ENCODE results near the gene C4orf51.

C4orf51 gene

DNA sequence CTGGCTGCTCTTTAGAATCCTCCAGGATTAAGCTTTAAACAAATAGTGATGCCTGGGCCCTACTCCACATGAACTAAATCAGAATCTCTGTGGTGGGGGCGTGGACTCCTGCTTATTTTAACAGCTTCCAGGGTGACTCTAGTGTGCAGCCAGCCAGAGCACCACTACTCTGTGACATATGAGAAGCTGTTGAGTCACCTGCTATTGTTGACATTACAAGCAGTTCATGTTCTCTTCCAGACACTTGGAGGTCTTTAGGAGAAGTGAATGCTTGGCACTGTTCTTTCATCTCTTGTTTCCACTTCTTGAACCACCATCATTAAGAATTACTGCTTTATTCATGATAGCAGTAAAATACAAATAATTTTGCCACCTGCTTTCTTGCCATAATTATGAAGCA lies 426 bp upstream of the C4orf51 start:
- DNase-seq (ENCODE audit: low read depth in 1 of 2, low spot score in 1 of 2) = no peak
- no peak overlapping the region for H3K4me3 ChIP-seq (replicated peaks; ENCODE audit: insufficient read depth, low read length)
- no peaks in the 10 kb centered on the region for H3K27me3 ChIP-seq (ENCODE audit: insufficient read depth, poor library complexity, severe bottlenecking)
- no peak overlapping the region for H3K27ac ChIP-seq (replicated peaks)
- TF ChIP-seq CTCF (IDR thresholded peaks at IDR 0.05; ENCODE audit: insufficient read depth, low read length) (no peak), SPI1 (IDR thresholded peaks at IDR 0.05; ENCODE audit: borderline replicate concordance, low read depth) (no peak), GABPA (IDR thresholded peaks at IDR 0.05; ENCODE audit: low read depth) (no peak), POLR2AphosphoS5 (IDR thresholded peaks at IDR 0.05; ENCODE audit: low read depth) (no peak)
- TF ChIP-seq, protein P1, sequence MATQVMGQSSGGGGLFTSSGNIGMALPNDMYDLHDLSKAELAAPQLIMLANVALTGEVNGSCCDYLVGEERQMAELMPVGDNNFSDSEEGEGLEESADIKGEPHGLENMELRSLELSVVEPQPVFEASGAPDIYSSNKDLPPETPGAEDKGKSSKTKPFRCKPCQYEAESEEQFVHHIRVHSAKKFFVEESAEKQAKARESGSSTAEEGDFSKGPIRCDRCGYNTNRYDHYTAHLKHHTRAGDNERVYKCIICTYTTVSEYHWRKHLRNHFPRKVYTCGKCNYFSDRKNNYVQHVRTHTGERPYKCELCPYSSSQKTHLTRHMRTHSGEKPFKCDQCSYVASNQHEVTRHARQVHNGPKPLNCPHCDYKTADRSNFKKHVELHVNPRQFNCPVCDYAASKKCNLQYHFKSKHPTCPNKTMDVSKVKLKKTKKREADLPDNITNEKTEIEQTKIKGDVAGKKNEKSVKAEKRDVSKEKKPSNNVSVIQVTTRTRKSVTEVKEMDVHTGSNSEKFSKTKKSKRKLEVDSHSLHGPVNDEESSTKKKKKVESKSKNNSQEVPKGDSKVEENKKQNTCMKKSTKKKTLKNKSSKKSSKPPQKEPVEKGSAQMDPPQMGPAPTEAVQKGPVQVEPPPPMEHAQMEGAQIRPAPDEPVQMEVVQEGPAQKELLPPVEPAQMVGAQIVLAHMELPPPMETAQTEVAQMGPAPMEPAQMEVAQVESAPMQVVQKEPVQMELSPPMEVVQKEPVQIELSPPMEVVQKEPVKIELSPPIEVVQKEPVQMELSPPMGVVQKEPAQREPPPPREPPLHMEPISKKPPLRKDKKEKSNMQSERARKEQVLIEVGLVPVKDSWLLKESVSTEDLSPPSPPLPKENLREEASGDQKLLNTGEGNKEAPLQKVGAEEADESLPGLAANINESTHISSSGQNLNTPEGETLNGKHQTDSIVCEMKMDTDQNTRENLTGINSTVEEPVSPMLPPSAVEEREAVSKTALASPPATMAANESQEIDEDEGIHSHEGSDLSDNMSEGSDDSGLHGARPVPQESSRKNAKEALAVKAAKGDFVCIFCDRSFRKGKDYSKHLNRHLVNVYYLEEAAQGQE (IDR thresholded peaks at IDR 0.05; ENCODE audit: insufficient replicate concordance, low read depth) = no peak

DNA sequence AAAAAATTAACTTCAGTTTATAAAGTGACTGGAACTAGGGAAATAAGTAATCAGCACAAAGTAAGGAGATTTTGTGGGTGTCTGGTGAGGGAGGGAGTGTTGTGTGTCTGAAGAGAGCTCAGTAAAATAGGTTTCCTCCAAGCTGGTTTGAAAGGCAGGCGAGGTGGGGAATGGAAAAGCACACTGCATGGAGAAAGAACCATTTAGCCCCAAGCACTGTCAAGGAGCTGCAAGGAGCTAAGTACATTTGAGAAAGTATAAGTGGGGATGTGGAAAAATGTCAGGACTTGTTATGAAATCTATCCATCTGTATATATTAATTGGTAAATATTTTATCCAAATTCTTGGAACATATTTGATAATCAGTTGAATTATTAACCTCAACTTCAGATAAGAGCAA lies 956 bp downstream of the C4orf51 start:
- Histone ChIP-seq H3K27me3 (ENCODE audit: insufficient read depth, poor library complexity, severe bottlenecking) (no peaks in the 10 kb centered on the region), H3K4me3 (replicated peaks; ENCODE audit: insufficient read depth, low read length) (no peak overlapping the region), H3K27ac (replicated peaks) (no peak overlapping the region)
- DNase-seq (ENCODE audit: low read depth in 1 of 2, low spot score in 1 of 2) = no peak
- TF ChIP-seq CTCF (IDR thresholded peaks at IDR 0.05; ENCODE audit: insufficient read depth, low read length) (no peak), POLR2AphosphoS5 (IDR thresholded peaks at IDR 0.05; ENCODE audit: low read depth) (no peak), GABPA (IDR thresholded peaks at IDR 0.05; ENCODE audit: low read depth) (no peak), SPI1 (IDR thresholded peaks at IDR 0.05; ENCODE audit: borderline replicate concordance, low read depth) (no peak)
- TF ChIP-seq, protein P1 (IDR thresholded peaks at IDR 0.05; ENCODE audit: insufficient replicate concordance, low read depth) = no peak

GRCh38 chr4:145681518-145681917 lies 1.6 kb downstream of the C4orf51 start:
- Histone ChIP-seq H3K27ac (replicated peaks) (no peak overlapping the region), H3K27me3 (ENCODE audit: insufficient read depth, poor library complexity, severe bottlenecking) (no peaks in the 10 kb centered on the region), H3K4me3 (replicated peaks; ENCODE audit: insufficient read depth, low read length) (no peak overlapping the region)
- TF ChIP-seq GABPA (IDR thresholded peaks at IDR 0.05; ENCODE audit: low read depth) (no peak), SPI1 (IDR thresholded peaks at IDR 0.05; ENCODE audit: borderline replicate concordance, low read depth) (no peak), CTCF (IDR thresholded peaks at IDR 0.05; ENCODE audit: insufficient read depth, low read length) (no peak), POLR2AphosphoS5 (IDR thresholded peaks at IDR 0.05; ENCODE audit: low read depth) (no peak)
- TF ChIP-seq, protein P1 (IDR thresholded peaks at IDR 0.05; ENCODE audit: insufficient replicate concordance, low read depth) = no peak
- DNase-seq (ENCODE audit: low read depth in 1 of 2, low spot score in 1 of 2) = no peak
